H9 (cell line): ENCODE measurements around the gene PLB1. TPM values are rescaled to one million over a fixed set of nuclear protein-coding genes. Genes with fewer than 3 reads are reported as not detected.

Experiments used
- DNase-seq: peaks from one replicate; pipeline ENCODE4 v3.0.0-alpha.2; 2017
- H2AFZ ChIP-seq: one replicate; pipeline ENCODE4 v1.6.1; 2013; ENCODE audit warnings: mild to moderate bottlenecking, low read length, control low read depth, moderate library complexity
- H2AK5ac ChIP-seq: 2 replicates; pipeline ENCODE4 v1.6.1; 2013; ENCODE audit warnings: low read length, control low read depth, mixed read lengths; ENCODE audit not compliant: insufficient read length
- H2BK120ac ChIP-seq: one replicate; pipeline ENCODE4 v1.6.1; 2013; ENCODE audit warnings: low read depth, mild to moderate bottlenecking, low read length, control low read depth, inconsistent platforms; ENCODE audit not compliant: poor library complexity, severe bottlenecking
- H2BK12ac ChIP-seq: 2 replicates; pipeline ENCODE4 v1.6.1; 2013; ENCODE audit warnings: low read length, control low read depth, mixed read lengths, low read depth; ENCODE audit not compliant: insufficient read length
- H2BK15ac ChIP-seq: 2 replicates; pipeline ENCODE4 v1.6.1; 2013; ENCODE audit warnings: low read depth, low read length, control low read depth
- H2BK20ac ChIP-seq: one replicate; pipeline ENCODE4 v1.6.1; 2013; ENCODE audit warnings: low read depth, mild to moderate bottlenecking, low read length, control low read depth, inconsistent platforms; ENCODE audit not compliant: poor library complexity, severe bottlenecking
- H2BK5ac ChIP-seq: 2 replicates; pipeline ENCODE4 v1.6.1; 2013; ENCODE audit warnings: low read length, control low read depth, mixed read lengths; ENCODE audit not compliant: insufficient read length
- H3K14ac ChIP-seq: 2 replicates; pipeline ENCODE4 v1.6.1; 2013; ENCODE audit warnings: low read length, control low read depth; ENCODE audit not compliant: insufficient read depth
- H3K18ac ChIP-seq: 2 replicates; pipeline ENCODE4 v1.6.1; 2013; ENCODE audit warnings: low read depth, mild to moderate bottlenecking, mixed read lengths, low read length, control low read depth; ENCODE audit not compliant: insufficient read length
- H3K23ac ChIP-seq: 2 replicates; pipeline ENCODE4 v1.6.1; 2013; ENCODE audit warnings: low read length, control low read depth, mixed read lengths, low read depth; ENCODE audit not compliant: insufficient read length
- H3K23me2 ChIP-seq: 2 replicates; pipeline ENCODE4 v1.6.1; 2013; ENCODE audit warnings: low read depth, mild to moderate bottlenecking, mixed read lengths, low read length, control low read depth; ENCODE audit not compliant: insufficient read length, poor library complexity, severe bottlenecking
- H3K27ac ChIP-seq: 2 replicates; pipeline ENCODE4 v1.5.1; 2013; ENCODE audit warnings: low read length, control low read depth, mixed read lengths, low read depth; ENCODE audit not compliant: insufficient read length
- H3K27me3 ChIP-seq: 2 replicates; pipeline ENCODE4 v1.6.1; 2013; ENCODE audit warnings: low read length, control low read depth, inconsistent platforms; ENCODE audit not compliant: insufficient read depth
- H3K4ac ChIP-seq: 2 replicates; pipeline ENCODE4 v1.6.1; 2013; ENCODE audit warnings: low read depth, mild to moderate bottlenecking, control low read depth, inconsistent platforms, low read length, moderate library complexity
- H3K4me1 ChIP-seq: 2 replicates; pipeline ENCODE4 v1.6.1; 2013; ENCODE audit warnings: low read length, control low read depth, inconsistent platforms; ENCODE audit not compliant: insufficient read depth
- H3K4me2 ChIP-seq: 2 replicates; pipeline ENCODE4 v1.6.1; 2013; ENCODE audit warnings: low read length, control low read depth, mixed read lengths; ENCODE audit not compliant: insufficient read length, insufficient read depth
- H3K56ac ChIP-seq: 2 replicates; pipeline ENCODE4 v1.6.1; 2013; ENCODE audit warnings: low read depth, mild to moderate bottlenecking, mixed read lengths, low read length, control low read depth; ENCODE audit not compliant: insufficient read length
- H3K79me1 ChIP-seq: 2 replicates; pipeline ENCODE4 v1.6.1; 2013; ENCODE audit warnings: low read depth, mild to moderate bottlenecking, moderate library complexity, low read length, control low read depth, inconsistent platforms; ENCODE audit not compliant: insufficient read depth, poor library complexity, severe bottlenecking
- H3K79me2 ChIP-seq: 2 replicates; pipeline ENCODE4 v1.6.1; 2013; ENCODE audit warnings: low read length, control low read depth, inconsistent platforms; ENCODE audit not compliant: insufficient read depth
- H3K9ac ChIP-seq: 2 replicates; pipeline ENCODE4 v1.6.1; 2013; ENCODE audit warnings: low read length, control low read depth, mixed read lengths; ENCODE audit not compliant: insufficient read length; ENCODE audit errors: extremely low read depth
- H3K9me3 ChIP-seq: one replicate; pipeline ENCODE4 v1.6.1; 2013; ENCODE audit warnings: low read depth, low read length, inconsistent platforms; ENCODE audit not compliant: control insufficient read depth
- H3T11ph ChIP-seq: one replicate; pipeline ENCODE4 v1.6.1; 2013; ENCODE audit warnings: mild to moderate bottlenecking, low read length, control low read depth, inconsistent platforms
- H4K20me1 ChIP-seq: one replicate; pipeline ENCODE4 v1.6.1; 2013; ENCODE audit not compliant: control insufficient read depth, insufficient read length, insufficient read depth
- H4K5ac ChIP-seq: 2 replicates; pipeline ENCODE4 v1.6.1; 2013; ENCODE audit warnings: low read depth, mild to moderate bottlenecking, mixed read lengths, low read length, control low read depth; ENCODE audit not compliant: insufficient read length
- H4K8ac ChIP-seq: replicated peaks from 2 replicates; pipeline ENCODE4 v1.6.1; 2013; ENCODE audit warnings: low read length, control low read depth, mixed read lengths, low read depth; ENCODE audit not compliant: insufficient read length
- H4K91ac ChIP-seq: 2 replicates; pipeline ENCODE4 v1.6.1; 2013; ENCODE audit warnings: low read depth, mild to moderate bottlenecking, moderate library complexity, mixed read lengths, low read length, control low read depth; ENCODE audit not compliant: insufficient read length
- H3K27ac Mint-ChIP-seq, 3 experiments: 2 replicates in 2 of 3; 3 replicates in 1 of 3; pipeline ENCODE4 v1.8.0; 2020 to 2021; ENCODE audit warnings: mixed read lengths in 3 of 3, mild to moderate bottlenecking in 1 of 3, moderate library complexity in 1 of 3
- H3K27me3 Mint-ChIP-seq: 2 replicates; pipeline ENCODE4 v1.8.0; 2021; ENCODE audit warnings: low read depth, mild to moderate bottlenecking, moderate library complexity, mixed read lengths
- H3K36me3 Mint-ChIP-seq, 3 experiments: 2 replicates in 2 of 3; 3 replicates in 1 of 3; pipeline ENCODE4 v1.8.0; 2020 to 2021; ENCODE audit warnings: low read depth in 3 of 3, mixed read lengths in 3 of 3; ENCODE audit not compliant: insufficient read depth in 1 of 3
- H3K4me1 Mint-ChIP-seq, 2 experiments: 2 replicates each; pipeline ENCODE4 v1.8.0; 2020; ENCODE audit warnings: mixed read lengths in 2 of 2
- H3K4me3 Mint-ChIP-seq, 2 experiments: 2 replicates in 1 of 2; 3 replicates in 1 of 2; pipeline ENCODE4 v1.8.0; 2020 to 2021; ENCODE audit warnings: mild to moderate bottlenecking in 2 of 2, mixed read lengths in 2 of 2, moderate library complexity in 1 of 2
- H3K9me3 Mint-ChIP-seq, 2 experiments: 2 replicates in 1 of 2; 3 replicates in 1 of 2; pipeline ENCODE4 v1.8.0; 2020; ENCODE audit warnings: mild to moderate bottlenecking in 2 of 2, mixed read lengths in 2 of 2, moderate library complexity in 1 of 2
- WGBS: extraction: QIAGEN DNeasy Blood & Tissue Kit; methylation state at CpG from one replicate; pipeline ENCODE4 v1.1.7; 2013; ENCODE audit warnings: missing lambda C conversion rate, low lambda C conversion rate, mixed read lengths; ENCODE audit not compliant: insufficient read length; ENCODE audit errors: extremely low coverage; 5-methylcytosine and 5-hydroxymethylcytosine counted together
- total RNA-seq: library from RNA; stranded (reverse); gene quantifications from 2 replicates; pipeline ENCODE4 v1.2.1, GENCODE V29; 2021
- TF ChIP-seq, protein P1 (sequence below): fragments of 200-600 bp; sonication (generic); conservative IDR thresholded peaks from 3 replicates; pipeline ENCODE4 v1.8.0; 2021; ENCODE audit warnings: antibody characterized with exemption, mild to moderate bottlenecking

The PLB1 gene
- total RNA-seq, 1 experiment from 2014 or later = not detected

DNA sequence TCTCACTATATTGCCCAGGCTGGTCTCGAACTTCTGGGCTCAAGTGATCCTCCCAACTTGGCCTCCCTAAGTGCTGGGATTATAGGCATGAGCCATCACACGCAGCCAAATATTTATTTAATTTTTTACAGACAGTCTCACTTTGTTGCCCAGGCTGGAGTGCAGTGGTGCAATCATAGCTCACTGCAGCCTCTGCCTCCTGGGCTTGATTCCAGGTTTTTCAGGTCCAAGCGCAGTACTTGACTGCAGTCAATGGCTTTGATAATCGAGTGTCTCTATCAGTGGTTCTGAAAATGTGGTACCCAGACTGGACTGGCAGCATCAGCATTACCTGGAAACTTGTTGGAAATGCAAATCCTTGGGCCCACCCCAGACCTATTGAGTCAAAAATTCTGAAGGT is 63.1 kb downstream of the PLB1 start:
- Histone ChIP-seq H3K14ac (no peak overlapping the region), H2BK12ac (no peak overlapping the region), H3K4me2 (no peak overlapping the region), H2BK5ac (no peak overlapping the region), H3K56ac (no peak overlapping the region), H2BK15ac (no peak overlapping the region), H3K79me1 (no peaks in the 10 kb centered on the region), H3K4ac (no peak overlapping the region), H4K8ac (no peak overlapping the region), H4K91ac (no peak overlapping the region), H3K23me2 (no peaks in the 10 kb centered on the region), H3K23ac (no peak overlapping the region), H2BK120ac (no peak overlapping the region), H3K18ac (no peak overlapping the region), H3K4me1 (no peaks in the 10 kb centered on the region), H3T11ph (no peak overlapping the region), H4K5ac (no peak overlapping the region), H2AFZ (no peak overlapping the region), H2BK20ac (no peak overlapping the region), H2AK5ac (no peak overlapping the region), H3K79me2 (no peaks in the 10 kb centered on the region), H3K9me3 (no peaks in the 10 kb centered on the region), H3K27ac (no peak overlapping the region), H3K9ac (no peak overlapping the region), H4K20me1 (no peaks in the 10 kb centered on the region), H3K27me3 (no peaks in the 10 kb centered on the region)
- no peak overlapping the region for H3K27ac Mint-ChIP-seq
- TF ChIP-seq, protein P1, sequence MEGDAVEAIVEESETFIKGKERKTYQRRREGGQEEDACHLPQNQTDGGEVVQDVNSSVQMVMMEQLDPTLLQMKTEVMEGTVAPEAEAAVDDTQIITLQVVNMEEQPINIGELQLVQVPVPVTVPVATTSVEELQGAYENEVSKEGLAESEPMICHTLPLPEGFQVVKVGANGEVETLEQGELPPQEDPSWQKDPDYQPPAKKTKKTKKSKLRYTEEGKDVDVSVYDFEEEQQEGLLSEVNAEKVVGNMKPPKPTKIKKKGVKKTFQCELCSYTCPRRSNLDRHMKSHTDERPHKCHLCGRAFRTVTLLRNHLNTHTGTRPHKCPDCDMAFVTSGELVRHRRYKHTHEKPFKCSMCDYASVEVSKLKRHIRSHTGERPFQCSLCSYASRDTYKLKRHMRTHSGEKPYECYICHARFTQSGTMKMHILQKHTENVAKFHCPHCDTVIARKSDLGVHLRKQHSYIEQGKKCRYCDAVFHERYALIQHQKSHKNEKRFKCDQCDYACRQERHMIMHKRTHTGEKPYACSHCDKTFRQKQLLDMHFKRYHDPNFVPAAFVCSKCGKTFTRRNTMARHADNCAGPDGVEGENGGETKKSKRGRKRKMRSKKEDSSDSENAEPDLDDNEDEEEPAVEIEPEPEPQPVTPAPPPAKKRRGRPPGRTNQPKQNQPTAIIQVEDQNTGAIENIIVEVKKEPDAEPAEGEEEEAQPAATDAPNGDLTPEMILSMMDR = no peak
- H3K27me3 Mint-ChIP-seq = peaks cover 1% of the 10 kb centered on the region; the same call in 1 of the 2 replicates
- no CpG with 5 or more reads among the region's 4 CpGs for WGBS
- DNase-seq = no peak
- H3K36me3 Mint-ChIP-seq = no peaks in the 10 kb centered on the region
- H3K9me3 Mint-ChIP-seq = no peaks in the 10 kb centered on the region; a peak in 1 of 5 replicates
- no peak overlapping the region for H3K4me3 Mint-ChIP-seq
- no peaks in the 10 kb centered on the region; a peak in 1 of 4 replicates for H3K4me1 Mint-ChIP-seq
